K562 (cell line): ENCODE results near the gene AHSA1. TPM values are rescaled to one million over a fixed set of nuclear protein-coding genes. Genes with fewer than 3 reads are reported as not detected.
A peak's percentile ranks its signal among the peaks of the same experiment; 100 is the strongest.

Source experiments
- ATAC-seq: fragments of 200-7000 bp; cut with Tn5 transposase; 3 replicates; pipeline ENCODE4 v1.9.1; 2020; ENCODE audit warnings: moderate library complexity
- BruUV-seq: library from RNA; stranded (reverse); fragments of 400-500 nt; replicated peaks from 2 replicates; lab custom pipeline; 2021; lab: Mats Ljungman, UMichigan
- CTCF ChIA-PET: fragments of 300-600 bp; formaldehyde crosslinking; extraction: SDS; loops from one replicate; lab custom pipeline; 2021; ENCODE audit warnings: low intra/inter-chr PET ratio; lab: Yijun Ruan, JAX
- POLR2A ChIA-PET: fragments of 300-600, 350-650 bp; sonication (Branson Sonifier 250); formaldehyde crosslinking; extraction: SDS; loops from one replicate; lab custom pipeline; 2021; ENCODE audit warnings: antibody characterized with exemption, inconsistent platforms; lab: Yijun Ruan, JAX
- DNase-seq, 4 experiments: peaks; one replicate each; pipeline versions ENCODE4 v3.0.0 to v3.0.0-alpha.2; 2011 to 2018; ENCODE audit warnings: low spot score in 3 of 4, mixed read lengths in 3 of 4; ENCODE audit errors: extremely low read depth in 1 of 4
- FAIRE-seq: peaks from 2 replicates; lab custom pipeline; 2011; peaks lifted over from hg19 to GRCh38; lab: Jason Lieb, UNC
- H2AFZ ChIP-seq: 2 replicates; pipeline ENCODE4 v1.6.0; 2011; ENCODE audit warnings: low read depth, low read length, control low read depth, inconsistent platforms
- H3K27ac ChIP-seq: fragments of 200-600 bp; 3 replicates; pipeline ENCODE4 v1.8.0; 2011; ENCODE audit warnings: low read depth, mild to moderate bottlenecking, control low read depth, inconsistent platforms, low read length, moderate library complexity, mixed read lengths; ENCODE audit errors: extremely low read depth
- H3K27me3 ChIP-seq, 2 experiments: fragments of 300-600 bp in 1 of 2; 2 replicates in 1 of 2; 3 replicates in 1 of 2; pipeline versions ENCODE4 v1.6.0 to v1.8.0; 2011; ENCODE audit warnings: inconsistent platforms in 2 of 2, low read length in 2 of 2, mild to moderate bottlenecking in 1 of 2, mixed read lengths in 1 of 2, moderate library complexity in 1 of 2; ENCODE audit not compliant: control insufficient read depth in 2 of 2, insufficient read depth in 2 of 2
- H3K36me3 ChIP-seq: fragments of 300-600 bp; 3 replicates; pipeline ENCODE4 v1.8.0; 2011; ENCODE audit warnings: mild to moderate bottlenecking, low read length, inconsistent platforms; ENCODE audit not compliant: control insufficient read depth, insufficient read depth
- H3K4me1 ChIP-seq, 2 experiments: fragments of 200-600 bp in 1 of 2; replicated peaks in 1 of 2; 2 replicates in 1 of 2; 3 replicates in 1 of 2; pipeline versions ENCODE4 v1.5.1 to v1.8.0; 2011; ENCODE audit warnings: inconsistent platforms in 2 of 2, low read length in 2 of 2, mild to moderate bottlenecking in 1 of 2, mixed read lengths in 1 of 2, moderate library complexity in 1 of 2; ENCODE audit not compliant: control insufficient read depth in 2 of 2, insufficient read depth in 2 of 2
- H3K4me2 ChIP-seq: 2 replicates; pipeline ENCODE4 v1.6.1; 2011; ENCODE audit warnings: low read length, control low read depth, inconsistent platforms, mixed read lengths; ENCODE audit not compliant: insufficient read depth
- H3K4me3 ChIP-seq: fragments of 200-600 bp; sonication (generic), shearing (Covaris generic); 2 replicates; pipeline ENCODE4 v1.5.1; 2016; ENCODE audit warnings: control low read depth, inconsistent platforms
- H3K79me2 ChIP-seq: fragments of 200-600 bp; 3 replicates; pipeline ENCODE4 v1.8.0; 2011; ENCODE audit warnings: low read length, inconsistent platforms; ENCODE audit not compliant: control insufficient read depth, insufficient read depth
- H3K9ac ChIP-seq, 2 experiments: 2 replicates each; pipeline versions ENCODE4 v1.6.0 to v1.6.1; 2011; ENCODE audit warnings: low read depth in 2 of 2, low read length in 2 of 2, control low read depth in 1 of 2, inconsistent platforms in 1 of 2, mild to moderate bottlenecking in 1 of 2, mixed read lengths in 1 of 2; ENCODE audit not compliant: insufficient read depth in 1 of 2
- H3K9me1 ChIP-seq: one replicate; pipeline ENCODE4 v1.6.0; 2011; ENCODE audit warnings: inconsistent platforms, mild to moderate bottlenecking, low read length, moderate library complexity; ENCODE audit not compliant: control insufficient read depth, insufficient read depth
- H3K9me3 ChIP-seq: replicated peaks from 2 replicates; pipeline ENCODE4 v1.5.1; 2011; ENCODE audit warnings: low read depth, low read length, inconsistent platforms; ENCODE audit not compliant: control insufficient read depth, insufficient read depth
- H4K20me1 ChIP-seq: replicated peaks from 2 replicates; pipeline ENCODE4 v1.6.1; 2011; ENCODE audit warnings: low read length, inconsistent platforms, mixed read lengths; ENCODE audit not compliant: control insufficient read depth, insufficient read depth
- ATF1 ChIP-seq, 2 experiments: fragments of 450-650 bp in 1 of 2; IDR thresholded peaks; 2 replicates each; pipeline ENCODE4 v1.6.1; 2016; ENCODE audit warnings: missing compliant biosample characterization in 1 of 2, missing genetic modification characterization in 1 of 2
- CHD2 ChIP-seq: IDR thresholded peaks from 2 replicates; pipeline ENCODE4 v1.6.1; 2011; ENCODE audit warnings: low read depth, low read length
- CTCF ChIP-seq, 3 experiments: IDR thresholded peaks in 2 of 3; conservative IDR thresholded peaks in 1 of 3; 2 replicates each; pipeline ENCODE4 v1.5.1; 2011 to 2012; ENCODE audit warnings: low read length in 3 of 3, mild to moderate bottlenecking in 3 of 3, control low read depth in 2 of 3, improper control_type of control experiment in 1 of 3, inconsistent platforms in 1 of 3, low read depth in 1 of 3, mixed read lengths in 1 of 3, moderate library complexity in 1 of 3; ENCODE audit not compliant: insufficient read depth in 2 of 3
- IRF2 ChIP-seq: sonication (generic); formaldehyde crosslinking; IDR thresholded peaks from 2 replicates; pipeline ENCODE4 v1.8.1; 2022; ENCODE audit warnings: mild to moderate bottlenecking, missing genetic modification reagents
- SMARCA5 ChIP-seq: fragments of 450-650 bp; IDR thresholded peaks from 2 replicates; pipeline ENCODE4 v1.6.1; 2016
- STAT6 ChIP-seq: sonication (generic); formaldehyde crosslinking; IDR thresholded peaks from 2 replicates; pipeline ENCODE4 v1.8.1; 2023; ENCODE audit warnings: mild to moderate bottlenecking, missing genetic modification reagents
- TGIF2 ChIP-seq: sonication (generic); formaldehyde crosslinking; IDR thresholded peaks from 2 replicates; pipeline ENCODE4 v1.8.1; 2022; ENCODE audit warnings: mild to moderate bottlenecking, missing genetic modification reagents, moderate library complexity
- YBX1 ChIP-seq: fragments of 450-650 bp; IDR thresholded peaks from 2 replicates; pipeline ENCODE4 v1.7.1; 2016; ENCODE audit warnings: mild to moderate bottlenecking
- ZEB2 ChIP-seq: fragments of 450-650 bp; IDR thresholded peaks from 2 replicates; pipeline ENCODE4 v1.6.1; 2016
- ZNF41 ChIP-seq: fragments of 250-450 bp; sonication (Bioruptor Pico); conservative IDR thresholded peaks from 2 replicates; pipeline ENCODE4 v1.4.0; 2020; ENCODE audit warnings: mild to moderate bottlenecking
- WGBS: fragments of 100-300 bp; shearing (Covaris generic); methylation state at CpG from one replicate; pipeline ENCODE4 v1.1.6; 2016; ENCODE audit warnings: low coverage, mixed read lengths; ENCODE audit not compliant: insufficient coverage; ENCODE audit errors: missing lambda C conversion rate; 5-methylcytosine and 5-hydroxymethylcytosine counted together
- in situ Hi-C: fragments of 300-500 bp; cut with MboI; formaldehyde crosslinking; loops from 4 replicates; pipeline ENCODE4 v1.15.0; 2018; ENCODE audit warnings: inconsistent platforms, mixed read lengths
- intact Hi-C: fragments of 100-400 bp; cut with micrococcal nuclease; formaldehyde crosslinking; loops from 2 replicates; pipeline ENCODE4 v1.14.2; 2022
- polyA plus RNA-seq, 8 experiments: library from polyadenylated mRNA; depleted of rRNA in 4 of 8; stranded (reverse) in 5 of 8; unstranded in 3 of 8; fragments of >200 nt; fragmentation: Nextera tagmentation in 2 of 8; fragmentation: Illumina TruSeq in 1 of 8; extraction: Ambion mirVana in 2 of 8; extraction: Trizol in 1 of 8; gene quantifications; 2 replicates each; pipeline versions ENCODE4 v1.2.1 to v1.2.3, GENCODE V29; 2011 to 2014; ENCODE audit warnings: inconsistent platforms in 1 of 8, missing spikeins in 1 of 8
- total RNA-seq, 7 experiments: library from RNA; depleted of rRNA in 6 of 7; stranded (reverse); fragments of >200 nt in 6 of 7; fragmentation: Illumina TruSeq in 2 of 7; extraction: Trizol in 2 of 7; gene quantifications; 2 replicates each; pipeline versions ENCODE4 v1.2.1 to v1.2.3, GENCODE V29; 2011 to 2021; ENCODE audit warnings: low replicate concordance in 1 of 7

Gene AHSA1
- total and polyA plus RNA-seq, 9 of the 15 experiments (the other 6 are each of a cell fraction or from before 2014, with no cell fraction given): 41.4 to 317 (median 184) TPM

- intact Hi-C loops: no loop called here
- Histone ChIP-seq H3K27me3 (peaks cover 8 to 30% of the 10 kb centered on the region in 2 experiments; a peak in 4 of 5 replicates), H3K4me2 (no peak overlapping the region), H3K79me2 (no peaks in the 10 kb centered on the region), H3K4me3 (no peak overlapping the region), H3K4me1 (peaks cover 0 to 19% of the 10 kb centered on the region in 2 experiments; a peak in 3 of 5 replicates), H3K9ac (no peak overlapping the region), H3K27ac (no peak overlapping the region), H3K36me3 (no peaks in the 10 kb centered on the region), H3K9me1 (no peaks in the 10 kb centered on the region), H4K20me1 (no peaks in the 10 kb centered on the region; the same call in 1 of the 2 replicates), H3K9me3 (no peaks in the 10 kb centered on the region), H2AFZ (no peak overlapping the region)
- CTCF ChIA-PET: no interaction called here
- POLR2A ChIA-PET: interaction anchor here (0.9 to 1.4 kb wide), 2 partner anchors 10 to 15 kb away, joined by 3 read pairs; no protein-coding TSS in a partner anchor
- ATAC-seq: no peak
- in situ Hi-C loops: no loop called here
- no peak for DNase-seq
- TF ChIP-seq YBX1: no peak
- BruUV-seq: no TSS peak
- no peak for FAIRE-seq
- 30% methylated on average over 7 of the region's 7 CpGs for WGBS
Measured at GRCh38 chr14:77495334-77495733, 37.4 kb downstream of the AHSA1 start.

GRCh38 chr14:77498120-77498979 lies 40.5 kb downstream of the AHSA1 start, which contains the start of gene ISM2:
ISM2 (minus strand) TSS chr14:77498816; CDS start chr14:77498793, 23 bp downstream.
- POLR2A ChIA-PET: no interaction called here
- no peak within 1 kb of the TSS for H3K27ac ChIP-seq
- H3K27me3 ChIP-seq: peaks cover 6 to 21% of the 10 kb centered on the region in 2 experiments; a peak in 3 of 5 replicates
- H2AFZ ChIP-seq: peak within 1 kb of the TSS; percentile 55; the same call in 1 of the 2 replicates
- H3K9me3 ChIP-seq: no peaks in the 10 kb centered on the region
- BruUV-seq: no TSS peak
- ATAC-seq: peak; percentile 88
- FAIRE-seq: no peak
- DNase-seq: peak; percentile 43 to 80 (median 66)
- intact Hi-C loops: no loop called here
- H3K4me2 ChIP-seq: peak within 1 kb of the TSS; percentile 25; the same call in 1 of the 2 replicates
- peak within 1 kb of the TSS; percentile 34 for H3K4me3 ChIP-seq
- WGBS: 24% methylated on average over 16 of the region's 104 CpGs
- peaks cover 0 to 19% of the 10 kb centered on the region in 2 experiments; a peak in 3 of 5 replicates for H3K4me1 ChIP-seq
- H3K9ac ChIP-seq: peak within 1 kb of the TSS in 1 of 2 experiments; percentile 78; a peak in 2 of 4 replicates
- H4K20me1 ChIP-seq: no peaks in the 10 kb centered on the region; the same call in 1 of the 2 replicates
- no peaks in the 10 kb centered on the region for H3K36me3 ChIP-seq
- in situ Hi-C loops: no loop called here
- H3K79me2 ChIP-seq: no peaks in the 10 kb centered on the region
- CTCF ChIA-PET: no interaction called here
- H3K9me1 ChIP-seq: no peaks in the 10 kb centered on the region
- TF ChIP-seq IRF2 (CRISPR knock-in tag) (no peak), SMARCA5 (no peak), CTCF (IDR thresholded peaks at IDR 0.05 in 2 of 3, conservative IDR thresholded peaks at IDR 0.05 in 1 of 3; ENCODE audit: insufficient read depth in 2 of 3, low read depth in 1 of 3, low read length in 3 of 3) (0 out of 6 replicates have a peak, but pooled peaks of 1 of the 3 experiments have one; percentile 2), STAT6 (CRISPR knock-in tag) (no peak), CHD2 (no peak), ATF1 (CRISPR knock-in tag; IDR thresholded peaks at IDR 0.05) (no peak), ATF1 (tag; IDR thresholded peaks at IDR 0.05) (no peak), ZNF41 (CRISPR knock-in tag) (no peak), TGIF2 (CRISPR knock-in tag) (no peak), ZEB2 (no peak)
